T-helper 1 cell (primary cell): ENCODE measurements around the gene MEGF8.

Experiments
- DNase-seq, 5 donors: peaks; one replicate each; pipeline ENCODE4 v3.0.0-alpha.2; 2012 to 2020

The MEGF8 gene

GRCh38 chr19:42287017-42287826 is 38.2 kb upstream of the MEGF8 start:
- no peak for DNase-seq

- DNase-seq, result no peak
Measured at GRCh38 chr19:42287827-42288107, 37.7 kb upstream of the MEGF8 start.

GRCh38 chr19:42288387-42288786 is 37.0 kb upstream of the MEGF8 start:
- no peak for DNase-seq

GRCh38 chr19:42288881-42289555 is 36.4 kb upstream of the MEGF8 start:
- no peak for DNase-seq

GRCh38 chr19:42289556-42290041 is 35.8 kb upstream of the MEGF8 start:
- DNase-seq, result no peak

GRCh38 chr19:42290136-42290522 is 35.3 kb upstream of the MEGF8 start:
- no peak for DNase-seq

GRCh38 chr19:42290523-42291434 is 34.7 kb upstream of the MEGF8 start:
- DNase-seq, result peak in 3 of 5 donors; percentile 46 to 51 (median 49)

- no peak for DNase-seq
Measured at GRCh38 chr19:42291435-42291810, 34.0 kb upstream of the MEGF8 start.

- no peak for DNase-seq
Measured at GRCh38 chr19:42292042-42292960, 33.1 kb upstream of the MEGF8 start.

GRCh38 chr19:42292963-42293362 is 32.5 kb upstream of the MEGF8 start:
- no peak for DNase-seq

- no peak for DNase-seq
Measured at GRCh38 chr19:42293540-42293939, 31.9 kb upstream of the MEGF8 start.

- peak in 1 of 5 donors; percentile 11 for DNase-seq
Measured at GRCh38 chr19:42293948-42294347, 31.5 kb upstream of the MEGF8 start.

GRCh38 chr19:42294471-42295137 is 30.8 kb upstream of the MEGF8 start:
- peak in 1 of 5 donors; percentile 8 for DNase-seq

GRCh38 chr19:42295342-42295741 is 30.1 kb upstream of the MEGF8 start:
- no peak for DNase-seq

GRCh38 chr19:42295831-42296525 is 29.5 kb upstream of the MEGF8 start:
- DNase-seq, result peak; percentile 66 to 87 (median 73)

GRCh38 chr19:42297039-42297438 is 28.4 kb upstream of the MEGF8 start:
- DNase-seq, result no peak

GRCh38 chr19:42301646-42302203 is 23.7 kb upstream of the MEGF8 start, which contains the start of gene PRR19:
PRR19 (plus strand) TSS chr19:42302132; CDS start chr19:42309585, 7,453 bp downstream.
- no peak for DNase-seq

GRCh38 chr19:42303101-42303464 is 22.4 kb upstream of the MEGF8 start:
- DNase-seq, result no peak

GRCh38 chr19:42303876-42304275 is 21.6 kb upstream of the MEGF8 start:
- DNase-seq, result no peak

GRCh38 chr19:42306646-42307045 is 18.8 kb upstream of the MEGF8 start:
- no peak for DNase-seq

GRCh38 chr19:42309686-42310085 is 15.7 kb upstream of the MEGF8 start:
- no peak for DNase-seq
